ENCODE measurements around the gene FLAD1.
"Not testable (repeated sequence)": the region's sequence is repeated elsewhere in the genome, so short reads cannot be mapped to it uniquely, and the experiment has no call there.

FLAD1 gene

DNA sequence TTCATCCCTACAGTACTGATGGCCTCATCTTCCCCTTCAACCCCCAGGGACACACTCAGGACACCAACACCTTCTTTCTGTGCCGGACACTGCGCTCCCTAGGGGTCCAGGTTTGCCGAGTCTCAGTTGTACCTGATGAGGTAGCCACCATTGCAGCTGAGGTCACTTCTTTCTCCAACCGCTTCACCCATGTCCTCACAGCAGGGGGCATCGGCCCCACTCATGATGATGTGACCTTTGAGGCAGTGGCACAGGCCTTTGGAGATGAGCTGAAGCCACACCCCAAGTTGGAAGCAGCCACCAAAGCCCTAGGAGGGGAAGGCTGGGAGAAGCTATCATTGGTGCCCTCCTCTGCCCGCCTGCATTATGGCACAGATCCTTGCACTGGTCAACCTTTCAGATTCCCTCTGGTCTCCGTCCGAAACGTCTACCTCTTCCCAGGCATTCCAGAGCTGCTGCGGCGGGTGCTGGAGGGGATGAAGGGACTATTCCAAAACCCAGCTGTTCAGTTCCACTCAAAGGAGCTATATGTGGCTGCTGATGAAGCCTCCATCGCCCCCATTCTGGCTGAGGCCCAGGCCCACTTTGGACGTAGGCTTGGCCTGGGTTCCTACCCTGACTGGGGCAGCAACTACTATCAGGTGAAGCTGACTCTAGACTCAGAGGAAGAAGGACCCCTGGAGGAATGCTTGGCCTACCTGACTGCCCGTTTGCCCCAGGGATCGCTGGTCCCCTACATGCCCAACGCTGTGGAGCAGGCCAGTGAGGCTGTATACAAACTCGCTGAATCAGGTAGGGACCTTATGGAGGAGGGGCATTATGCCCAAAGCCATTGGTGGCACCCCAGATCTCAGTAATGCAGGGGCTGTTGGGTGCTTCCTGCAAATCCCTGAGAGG is 5.2 kb downstream of the FLAD1 start:
- no peak for DNase-seq (ENCODE audit: low read depth, low spot score)

DNA sequence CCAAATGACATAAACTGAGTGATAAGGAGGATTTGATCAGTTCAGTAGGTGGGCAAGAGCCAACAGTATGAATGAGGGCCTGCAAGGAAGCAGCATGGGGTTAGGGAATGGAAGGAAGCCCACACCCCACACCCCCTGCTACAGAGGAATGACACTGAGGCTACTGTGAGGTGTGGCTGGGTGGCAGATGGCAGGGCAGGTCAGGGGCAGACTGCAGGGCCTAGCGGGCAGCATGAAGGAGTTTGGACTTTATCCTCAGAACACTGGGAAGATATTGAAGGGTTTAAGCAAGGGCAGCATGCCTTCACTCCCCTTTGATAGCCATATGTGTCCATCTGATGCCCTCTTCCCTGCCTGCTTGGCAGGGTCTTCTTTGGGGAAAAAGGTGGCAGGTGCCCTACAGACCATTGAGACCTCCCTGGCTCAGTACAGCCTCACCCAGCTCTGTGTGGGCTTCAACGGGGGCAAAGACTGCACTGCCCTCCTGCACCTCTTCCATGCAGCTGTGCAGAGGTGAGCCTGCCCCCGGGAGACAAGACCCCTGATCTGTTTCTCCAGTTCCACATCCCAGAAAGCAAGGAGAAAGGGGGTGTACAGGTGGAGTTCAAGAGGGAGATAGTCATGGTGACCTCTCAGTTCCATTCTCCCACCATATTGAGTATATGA is 6.2 kb downstream of the FLAD1 start:
- no peak for DNase-seq (ENCODE audit: low read depth, low spot score)

DNA sequence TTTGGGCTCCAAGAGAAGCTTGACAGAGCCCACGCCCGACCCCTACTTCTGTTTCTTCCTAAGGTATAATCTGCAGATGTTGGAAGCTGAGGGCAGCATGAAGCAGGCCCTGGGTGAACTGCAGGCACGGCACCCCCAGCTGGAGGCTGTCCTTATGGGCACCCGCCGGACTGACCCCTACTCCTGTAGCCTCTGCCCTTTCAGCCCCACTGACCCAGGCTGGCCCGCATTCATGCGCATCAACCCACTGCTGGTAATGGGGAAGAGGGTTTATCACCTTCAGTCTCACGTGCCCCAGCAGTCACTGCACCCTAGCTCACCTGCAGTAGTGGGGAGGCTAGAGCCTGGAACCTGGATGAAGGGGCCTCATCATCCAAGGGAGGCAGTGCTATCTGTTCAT is 7.1 kb downstream of the FLAD1 start:
- no peak for DNase-seq (ENCODE audit: low read depth, low spot score)

DNA sequence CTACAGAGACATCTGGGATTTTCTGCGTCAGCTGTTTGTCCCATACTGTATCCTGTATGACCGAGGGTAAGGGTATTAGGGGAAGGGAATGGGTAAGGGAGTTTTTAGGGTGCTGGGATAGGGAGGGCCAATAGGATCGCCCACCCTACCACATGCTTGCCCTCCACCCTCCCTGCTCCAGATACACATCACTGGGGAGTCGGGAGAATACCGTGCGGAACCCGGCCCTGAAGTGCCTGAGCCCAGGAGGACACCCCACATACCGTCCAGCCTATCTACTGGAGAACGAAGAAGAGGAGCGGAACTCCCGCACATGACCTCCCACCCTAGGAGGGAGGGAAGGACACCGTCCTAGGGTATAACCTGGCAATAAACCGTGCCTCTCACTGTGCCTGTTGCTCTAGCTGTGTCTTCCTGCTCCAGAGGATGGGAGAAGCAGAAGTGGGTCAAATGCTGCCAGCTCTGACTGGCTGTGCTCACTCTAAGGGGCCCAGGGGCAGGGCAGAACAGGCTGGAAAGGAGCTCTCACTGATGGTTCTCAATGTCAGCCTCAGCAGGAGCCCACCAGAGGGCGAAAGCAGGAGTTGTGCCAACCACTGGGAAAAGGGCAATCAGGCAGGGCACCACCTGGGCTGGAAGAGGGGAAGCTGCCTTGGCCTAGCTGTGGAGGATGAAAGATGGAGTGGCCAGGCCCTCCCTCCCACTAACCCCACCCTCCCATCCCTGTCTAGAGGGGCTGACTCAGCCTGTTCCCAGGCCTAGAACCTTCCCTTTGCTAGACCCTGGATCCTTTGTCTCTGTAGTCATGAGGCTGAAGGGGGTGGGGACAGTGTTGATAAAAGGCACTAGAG is 9.8 kb downstream of the FLAD1 start:
- DNase-seq (ENCODE audit: low read depth, low spot score): no peak

DNA sequence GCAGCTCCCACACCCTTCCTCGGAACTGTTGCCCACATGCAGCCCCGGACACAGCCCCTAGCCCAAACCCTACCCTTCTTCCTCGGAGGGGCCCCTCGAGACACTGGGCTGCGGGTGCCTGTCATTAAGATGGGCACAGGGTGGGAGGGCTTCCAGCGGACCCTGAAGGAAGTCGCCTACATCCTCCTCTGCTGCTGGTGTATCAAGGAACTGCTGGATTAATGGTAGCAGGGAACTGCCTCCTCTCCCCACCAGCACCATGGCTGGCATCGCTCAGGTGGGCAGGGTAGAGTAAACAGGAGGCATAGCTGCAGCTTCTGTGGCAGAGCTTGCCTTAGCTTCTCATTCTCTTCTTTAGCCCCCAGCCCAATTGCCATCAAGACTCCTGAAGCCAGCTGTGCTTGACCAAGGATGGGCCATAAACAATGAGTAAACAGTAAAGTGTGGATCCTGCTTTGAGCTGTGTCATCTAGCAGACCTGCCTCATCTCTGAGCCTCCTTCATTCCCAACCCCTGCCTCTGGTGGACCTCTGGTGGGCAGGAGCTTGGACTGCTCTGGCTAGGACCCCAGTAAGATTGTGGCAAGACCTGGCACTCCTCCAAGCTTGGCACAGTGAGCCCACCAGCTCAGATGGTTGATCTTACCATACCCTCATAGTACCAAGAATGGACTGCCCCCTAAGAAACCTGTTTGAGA is 10.6 kb downstream of the FLAD1 start, which contains the start of gene LENEP:
Gene LENEP (plus strand): TSS at position 15 of the 697 bp plus-strand sequence. CDS start 22 bp downstream, at position 37.
- no peak for DNase-seq (ENCODE audit: low read depth, low spot score)

DNA sequence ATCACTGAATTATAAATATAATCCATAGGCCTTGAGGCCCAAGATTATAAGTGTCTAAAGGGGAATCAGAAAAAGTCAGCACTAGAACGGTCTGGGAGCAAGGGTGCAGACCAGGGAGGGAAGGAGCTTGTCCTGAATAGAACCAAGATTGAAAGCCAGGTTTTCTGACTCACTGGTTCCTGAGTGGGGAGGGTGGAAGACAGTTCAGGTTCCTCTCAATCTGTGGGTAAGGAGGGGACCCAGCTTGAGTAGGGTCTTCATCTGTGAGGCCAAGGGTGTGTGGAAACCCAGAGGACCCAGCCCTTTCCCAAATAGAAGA is 11.1 kb downstream of the FLAD1 start:
- no peak for DNase-seq (ENCODE audit: low read depth, low spot score)

DNA sequence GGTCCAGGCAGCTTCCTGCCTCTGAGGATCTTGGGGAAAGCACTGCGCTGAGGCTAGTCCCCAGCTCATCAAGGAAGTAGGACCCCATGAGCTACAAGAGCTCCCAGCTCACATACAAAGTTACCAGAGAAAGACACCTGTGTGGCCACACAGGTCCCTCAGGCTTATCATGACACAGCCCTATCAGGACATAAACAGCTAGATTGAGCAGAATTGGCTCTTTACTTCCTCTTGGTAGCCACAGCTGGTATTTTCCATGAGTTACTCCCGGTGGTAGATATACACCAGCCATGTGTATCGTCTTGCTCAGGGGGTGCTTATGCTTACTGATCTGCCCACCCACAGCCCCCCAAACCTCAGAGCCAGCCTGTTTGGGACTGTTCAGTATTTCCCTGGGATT is 11.4 kb downstream of the FLAD1 start:
- DNase-seq (ENCODE audit: low read depth, low spot score): no peak

DNA sequence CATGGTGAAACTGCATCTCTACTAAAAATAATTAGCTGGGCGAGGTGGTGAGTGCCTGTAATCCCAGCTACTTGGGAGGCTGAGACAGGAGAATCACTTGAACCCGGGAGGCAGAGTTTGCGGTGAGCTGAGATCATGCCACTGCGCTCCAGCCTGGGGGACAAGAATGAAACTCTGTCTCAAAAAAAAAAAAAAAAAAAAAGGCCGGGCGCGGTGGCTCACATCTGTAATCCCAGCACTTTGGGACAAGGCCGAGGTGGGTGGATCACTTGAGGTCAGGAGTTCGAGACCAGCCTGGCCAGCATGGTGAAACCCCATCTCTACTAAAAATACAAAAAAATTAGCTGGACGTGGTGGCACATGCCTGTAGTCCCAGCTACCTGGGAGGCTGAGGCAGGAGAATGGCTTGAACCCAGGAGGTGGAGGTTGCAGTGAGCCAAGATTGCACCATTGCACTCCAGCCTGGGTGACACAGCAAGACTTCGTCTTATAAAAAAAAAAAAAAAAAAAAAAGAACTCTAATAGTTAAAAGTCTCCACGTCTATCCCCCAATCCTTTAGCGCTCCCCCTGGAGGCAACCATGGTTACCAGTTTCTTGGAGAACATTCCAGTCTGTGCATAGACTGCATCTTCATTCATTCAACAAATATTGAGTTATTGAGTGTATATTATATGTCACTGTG is 12.3 kb downstream of the FLAD1 start:
- not testable (repeated sequence) for DNase-seq (ENCODE audit: low read depth, low spot score)

DNA sequence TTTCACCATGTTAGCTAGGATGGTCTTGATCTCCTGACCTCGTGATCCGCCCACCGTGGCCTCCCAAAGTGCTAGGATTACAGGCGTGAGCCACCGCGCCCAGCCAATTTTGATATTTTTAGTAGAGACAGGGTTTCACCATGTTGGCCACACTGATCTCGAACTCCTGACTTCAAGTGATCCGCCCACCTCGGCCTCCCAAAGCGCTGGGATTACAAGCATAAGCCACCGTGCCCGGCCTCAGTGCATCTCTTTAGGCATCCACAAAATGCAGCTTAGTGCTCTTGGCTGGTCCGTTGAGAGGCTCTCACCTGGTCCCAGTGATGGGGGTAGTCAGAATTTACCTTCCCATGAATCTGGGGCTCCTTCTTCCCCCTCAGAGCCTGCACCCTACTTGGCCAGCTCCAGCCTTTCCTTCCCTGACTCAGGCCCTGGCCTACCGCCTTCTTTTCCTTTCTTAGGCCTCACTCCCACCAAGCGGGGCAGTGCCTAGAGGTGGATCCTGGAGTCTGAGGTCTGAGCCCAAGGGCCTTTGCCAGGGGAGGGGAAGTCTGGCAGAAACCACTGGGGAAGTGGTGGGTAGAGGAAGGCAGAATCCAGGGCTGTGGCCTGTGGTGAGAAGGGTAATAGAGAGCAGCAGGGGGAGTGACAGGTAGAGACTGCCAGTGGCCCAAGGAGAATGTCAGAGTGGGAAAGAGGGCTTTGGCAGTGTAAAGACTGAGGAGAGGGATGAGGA is 14.0 kb downstream of the FLAD1 start:
- DNase-seq (ENCODE audit: low read depth, low spot score): no peak

DNA sequence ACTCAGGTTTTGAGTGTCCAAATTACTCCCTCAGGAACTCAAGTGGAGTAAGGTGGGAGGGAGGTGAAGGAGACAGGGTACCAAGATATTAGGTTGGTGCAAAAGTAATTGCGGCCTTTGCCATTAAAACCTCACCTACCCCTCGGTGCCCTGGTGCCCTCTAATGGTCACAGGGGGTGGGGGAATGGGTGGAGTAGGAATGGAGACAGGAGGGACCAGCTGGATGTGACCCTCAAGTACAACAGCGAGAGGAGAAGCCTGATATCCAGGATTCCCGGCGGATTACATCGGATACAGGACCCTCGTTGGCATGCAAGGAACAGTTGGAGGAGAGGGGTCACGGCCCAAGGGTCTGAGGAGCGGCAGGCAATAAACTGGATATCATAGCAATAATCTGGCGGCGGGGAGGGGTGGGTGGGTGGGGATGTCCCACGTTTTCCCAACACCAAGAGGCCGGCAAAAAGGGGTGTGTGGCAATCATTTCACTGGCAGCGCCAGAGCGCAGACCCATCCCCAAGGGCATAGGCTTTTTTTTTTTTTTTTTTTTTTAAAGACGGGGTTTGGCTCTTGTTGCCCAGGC is 15.1 kb downstream of the FLAD1 start:
- no peak for DNase-seq (ENCODE audit: low read depth, low spot score)

DNA sequence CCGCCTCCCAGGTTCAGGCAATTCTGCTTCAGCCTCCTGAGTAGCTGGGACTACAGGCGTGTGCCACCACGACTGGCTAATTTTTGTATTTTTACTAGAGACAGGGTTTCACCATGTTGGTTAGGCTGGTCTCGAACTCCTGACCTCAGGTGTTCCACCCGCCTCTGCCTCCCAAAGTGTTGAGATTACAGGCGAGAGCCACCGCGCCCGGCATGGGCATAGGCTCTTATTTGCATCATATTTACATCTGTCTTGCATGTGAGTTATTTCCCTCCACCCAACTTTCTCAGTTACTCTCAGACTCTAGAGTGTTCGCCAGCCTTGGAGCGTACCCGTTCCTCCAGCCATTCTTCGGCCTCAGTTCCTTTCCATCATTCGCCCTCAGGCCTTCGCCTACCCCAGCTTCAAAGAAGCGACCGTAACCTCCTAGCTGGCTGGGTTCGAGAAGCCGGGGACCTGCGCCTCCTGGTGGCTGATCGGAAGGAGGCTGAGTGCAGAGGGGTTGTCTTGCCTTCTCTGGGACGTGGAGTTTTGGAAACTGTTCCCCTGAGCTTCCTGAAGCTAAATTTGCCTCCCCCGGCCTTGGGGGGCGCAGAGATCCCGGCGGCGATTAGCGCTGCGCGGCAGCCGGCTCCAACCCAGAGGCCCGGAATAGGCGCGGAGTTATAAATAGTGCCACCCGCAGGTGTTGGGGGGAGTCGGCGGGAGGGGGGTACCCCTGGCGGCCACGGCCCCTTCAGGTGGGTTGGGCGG is 15.8 kb downstream of the FLAD1 start:
- no peak for DNase-seq (ENCODE audit: low read depth, low spot score)

DNA sequence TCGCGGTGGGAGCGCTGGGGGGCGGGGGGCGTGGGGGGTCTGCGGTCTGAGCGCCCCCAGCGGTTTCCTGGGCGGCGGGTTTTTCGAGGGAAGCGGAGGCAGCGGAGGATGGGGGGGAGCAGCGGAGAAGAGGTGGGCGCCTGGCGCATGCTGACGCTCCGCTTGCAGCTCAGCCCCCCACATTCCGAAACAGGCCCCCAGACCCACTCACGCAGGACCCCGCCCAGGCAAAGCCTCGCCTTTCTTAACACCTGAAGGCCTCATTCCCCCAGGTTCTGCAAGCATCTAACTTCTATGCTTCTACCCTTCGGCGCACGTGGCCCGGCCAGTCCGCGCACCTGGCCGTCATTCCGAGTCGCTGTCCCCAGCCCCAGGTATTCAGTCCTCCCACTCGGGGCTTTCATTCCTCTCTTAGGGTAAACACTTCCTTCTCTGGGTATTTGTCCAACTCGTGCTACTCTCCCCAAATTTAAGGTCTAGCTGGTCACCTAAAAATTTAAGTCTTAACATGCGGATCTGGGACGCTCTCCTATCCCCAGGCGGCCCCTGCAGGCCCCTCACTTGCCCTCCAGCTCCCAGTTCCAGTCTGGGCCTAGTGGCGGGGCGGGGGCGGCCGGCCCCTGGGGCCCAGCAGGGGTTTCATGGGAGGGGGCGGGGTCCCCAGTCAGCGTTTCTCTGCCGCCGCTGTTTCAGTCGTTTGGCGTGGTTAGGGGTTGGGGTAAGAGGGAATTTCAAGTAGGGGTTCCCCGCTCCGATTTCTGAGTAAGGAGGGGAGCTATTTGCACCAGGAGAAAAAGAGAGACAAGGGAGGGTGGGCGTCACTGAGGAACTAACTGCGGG is 16.6 kb downstream of the FLAD1 start:
- DNase-seq (ENCODE audit: low read depth, low spot score): no peak

DNA sequence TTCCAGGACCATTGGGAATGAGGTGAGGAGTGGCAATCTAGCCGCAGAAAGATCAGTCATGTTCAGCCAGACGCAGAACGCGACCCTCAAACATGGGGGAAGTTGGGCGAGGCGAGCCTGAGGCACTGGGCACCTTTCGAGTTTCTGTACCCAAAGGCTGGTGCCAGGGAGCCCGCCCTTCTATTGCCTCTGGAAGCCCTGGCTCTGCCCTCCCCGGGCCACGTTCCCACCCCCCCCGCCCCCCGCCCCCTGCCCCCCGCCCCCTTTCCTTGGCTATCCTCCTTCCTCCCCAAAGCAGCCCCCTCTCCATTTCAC is 17.2 kb downstream of the FLAD1 start:
- no peak for DNase-seq (ENCODE audit: low read depth, low spot score)

DNA sequence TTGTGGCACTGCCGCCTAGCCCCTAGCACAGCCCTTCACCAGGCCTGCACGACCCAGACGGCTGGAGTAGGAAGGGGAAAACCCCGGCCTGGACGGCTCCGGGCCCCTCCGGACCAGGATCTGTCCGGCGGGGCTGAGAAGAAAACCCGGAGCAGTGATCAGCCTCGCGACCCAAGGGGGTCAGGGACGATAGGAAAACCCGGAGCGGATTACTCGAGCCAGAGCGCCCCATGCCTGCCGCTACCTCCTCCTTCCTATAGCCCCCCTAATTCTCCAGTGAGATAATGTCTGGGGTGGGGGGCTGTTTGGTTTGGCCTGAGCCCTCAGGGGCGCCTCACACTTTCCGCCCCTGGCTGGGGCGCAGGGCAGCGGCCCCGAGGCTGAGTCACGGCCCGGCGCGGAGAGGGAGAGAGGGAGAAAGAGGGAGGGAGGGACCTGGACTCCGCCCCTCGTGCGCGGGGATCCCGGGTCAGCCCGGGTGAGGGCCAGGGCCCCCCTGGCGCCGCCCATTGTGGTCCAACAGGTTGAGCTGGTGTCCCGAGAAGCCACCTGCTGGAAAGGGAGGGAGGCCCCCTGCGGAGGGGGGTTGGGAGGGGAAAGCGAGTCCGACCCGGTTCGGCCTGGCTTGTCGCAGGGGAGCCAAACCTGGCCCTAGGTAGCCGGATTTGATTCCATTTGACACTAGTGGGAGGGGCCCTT is 17.7 kb downstream of the FLAD1 start:
- DNase-seq (ENCODE audit: low read depth, low spot score): peak; percentile 77

DNA sequence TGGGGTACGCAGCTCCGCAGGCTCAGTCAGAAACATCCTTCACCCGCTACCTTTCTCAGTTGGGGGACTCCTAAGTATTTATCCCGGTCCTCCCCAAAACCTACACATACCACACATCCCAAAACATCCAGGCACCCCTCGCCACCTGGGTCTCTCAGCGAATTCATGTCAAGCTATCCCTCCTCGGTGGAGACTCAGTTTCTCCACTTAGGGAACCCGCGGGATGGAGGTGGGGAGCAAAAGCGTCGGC is 18.2 kb downstream of the FLAD1 start:
- no peak for DNase-seq (ENCODE audit: low read depth, low spot score)

DNA sequence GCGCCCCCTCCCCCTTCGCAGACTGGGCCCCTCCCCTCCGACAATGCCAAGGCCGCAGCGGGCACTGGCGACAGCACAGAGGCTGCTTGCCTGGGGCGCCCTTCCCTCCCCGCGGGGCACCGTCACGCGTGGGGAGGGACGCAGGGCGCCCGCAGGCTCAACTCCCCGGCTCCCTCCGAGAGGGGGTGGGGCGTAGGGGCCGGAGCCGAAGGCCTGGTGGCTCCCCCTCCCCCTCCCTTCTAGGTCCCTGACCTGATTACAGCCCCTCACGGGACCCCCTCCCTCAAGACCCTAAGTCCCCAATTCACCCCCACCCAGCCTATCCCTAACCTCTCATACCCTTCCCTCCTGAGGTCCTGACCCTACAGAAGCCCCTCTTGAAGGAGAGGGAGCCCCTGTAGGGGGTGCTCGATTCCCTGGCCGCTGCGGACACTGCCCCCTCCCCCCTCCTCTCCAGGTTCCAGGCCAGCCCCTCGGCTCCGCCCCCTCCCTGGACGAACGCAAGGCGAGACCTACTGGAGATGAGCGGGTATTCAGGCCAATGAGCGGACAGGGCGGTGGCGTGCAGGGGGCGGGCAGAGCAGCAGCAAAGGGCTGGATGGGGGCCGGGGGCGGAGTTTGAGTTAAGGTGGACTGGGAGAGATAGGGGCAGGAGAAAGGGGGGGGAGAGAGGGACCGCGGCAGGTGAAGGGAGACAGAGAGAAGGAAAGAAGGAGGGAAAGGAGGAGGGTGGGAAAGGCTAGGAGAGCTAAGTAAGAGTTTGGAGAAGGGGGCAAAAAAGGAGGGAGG is 18.7 kb downstream of the FLAD1 start:
- peak; percentile 93 for DNase-seq (ENCODE audit: low read depth, low spot score)

DNA sequence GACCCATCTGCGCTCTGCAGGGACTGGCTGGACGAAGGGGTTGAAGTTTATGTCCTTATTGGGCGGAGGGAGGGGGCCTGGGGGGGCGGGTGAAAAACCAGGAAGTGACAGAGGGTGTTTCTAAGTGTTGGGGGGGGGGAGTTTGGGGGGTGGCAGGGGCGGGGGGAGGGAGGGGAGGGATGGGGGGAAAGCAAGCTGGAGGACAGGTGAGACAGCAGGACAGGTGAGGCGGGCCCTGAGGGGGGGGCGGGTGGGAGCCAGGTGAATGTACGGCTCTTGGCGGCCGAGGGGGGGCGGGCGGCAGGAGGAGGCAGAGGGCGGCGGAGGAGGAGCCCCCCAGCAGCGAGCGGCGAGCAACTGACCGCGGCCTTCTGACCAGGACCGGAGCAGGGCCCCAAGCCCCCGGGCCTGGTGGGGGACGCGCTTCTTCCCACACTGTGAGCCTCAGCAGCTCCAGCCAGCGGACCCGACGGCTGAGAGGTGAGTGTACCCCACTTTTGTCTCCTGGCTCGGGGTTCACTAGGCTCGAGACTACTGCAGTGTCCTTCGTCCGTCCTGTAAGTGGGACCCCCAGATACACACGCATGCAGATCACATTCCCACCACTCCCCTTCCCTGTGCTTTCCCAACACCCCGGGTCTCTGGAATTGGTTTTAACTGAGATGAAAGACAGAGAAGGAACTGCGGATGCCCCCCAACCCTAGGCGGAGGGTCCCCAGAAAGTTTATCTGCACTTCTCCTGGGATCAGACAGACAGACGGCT is 19.5 kb downstream of the FLAD1 start, which contains the start of gene ZBTB7B:
Gene ZBTB7B (plus strand): TSS at position 339 of the 763 bp plus-strand sequence. CDS start 11,859 bp downstream, outside the sequence.
- DNase-seq (ENCODE audit: low read depth, low spot score): no peak
